ENCODE data around the gene ETV3. TPM values are rescaled to one million over a fixed set of nuclear protein-coding genes. Genes with fewer than 3 reads are reported as not detected.
A peak's percentile ranks its signal among the peaks of the same experiment; 100 is the strongest.

The ETV3 gene
- total RNA-seq, 1 experiment from 2014 or later: 36.3 TPM

DNA sequence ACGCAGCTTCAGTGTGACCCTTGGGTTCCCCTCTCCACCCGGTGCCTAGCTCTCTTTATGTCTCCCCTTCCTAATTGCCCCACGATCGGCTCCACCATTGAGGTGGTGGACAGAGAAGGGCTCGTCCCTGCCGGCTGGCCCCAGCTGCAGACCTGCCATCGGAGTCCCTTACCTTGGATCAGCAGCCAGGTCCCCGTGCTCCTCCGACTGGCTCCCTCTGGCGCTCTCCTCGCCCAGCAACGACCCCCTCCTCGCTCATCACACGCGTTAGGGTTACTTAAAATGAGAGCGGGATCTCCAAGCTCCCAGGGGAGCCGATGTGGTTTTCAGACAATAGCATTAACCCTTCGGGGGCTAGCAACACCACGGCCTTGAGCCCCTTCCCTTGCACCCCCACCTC lies 30.5 kb downstream of the ETV3 start:
- H3K27ac Mint-ChIP-seq: no peak overlapping the region

More for the DNA sequence above, 30.5 kb downstream of the ETV3 start:
- peaks cover under 1% of the 10 kb centered on the region; the same call in 1 of the 2 replicates for H3K4me1 ChIP-seq (ENCODE audit: insufficient read depth, low read length)
- H3K18ac ChIP-seq (ENCODE audit: insufficient read length, low read depth, low read length): no peak overlapping the region
- no peak overlapping the region for H4K8ac ChIP-seq (replicated peaks; ENCODE audit: insufficient read length, low read depth, low read length)
- H3K14ac ChIP-seq (ENCODE audit: insufficient read depth, low read length): no peak overlapping the region
- H3T11ph ChIP-seq (ENCODE audit: low read length): no peak overlapping the region
- no peak overlapping the region for H3K56ac ChIP-seq (ENCODE audit: insufficient read length, low read depth, low read length)
- no peak overlapping the region for H3K23ac ChIP-seq (ENCODE audit: insufficient read length, low read depth, low read length)
- no peak overlapping the region for H3K9ac ChIP-seq (ENCODE audit: extremely low read depth, insufficient read length, low read length)
- no peaks in the 10 kb centered on the region for H4K20me1 ChIP-seq (ENCODE audit: control insufficient read depth, insufficient read depth, insufficient read length)
- H2BK120ac ChIP-seq (ENCODE audit: low read depth, low read length, poor library complexity, severe bottlenecking): no peak overlapping the region
- no peak overlapping the region for H2BK5ac ChIP-seq (ENCODE audit: insufficient read length, low read length)
- peaks cover 39 to 64% of the 10 kb centered on the region in 2 experiments for H3K4me1 Mint-ChIP-seq
- no peak overlapping the region for H3K27ac ChIP-seq (ENCODE audit: insufficient read length, low read depth, low read length)
- no peak overlapping the region for H3K4me3 Mint-ChIP-seq
- H3K23me2 ChIP-seq (ENCODE audit: insufficient read length, low read depth, low read length, poor library complexity, severe bottlenecking): no peaks in the 10 kb centered on the region
- WGBS (ENCODE audit: extremely low coverage, insufficient read length, low lambda C conversion rate): no CpG with 5 or more reads among the region's 19 CpGs
- H3K27me3 Mint-ChIP-seq (ENCODE audit: low read depth): peaks cover 52% of the 10 kb centered on the region
- H2AFZ ChIP-seq (ENCODE audit: low read length): no peak overlapping the region
- no peaks in the 10 kb centered on the region for H3K79me1 ChIP-seq (ENCODE audit: insufficient read depth, low read depth, low read length, poor library complexity, severe bottlenecking)
- H3K4ac ChIP-seq (ENCODE audit: low read depth, low read length): no peak overlapping the region
- no peak overlapping the region for H2BK15ac ChIP-seq (ENCODE audit: low read depth, low read length)
- H3K4me2 ChIP-seq (ENCODE audit: insufficient read depth, insufficient read length, low read length): no peak overlapping the region
- no peaks in the 10 kb centered on the region; the same call in 1 of the 2 replicates for H3K27me3 ChIP-seq (ENCODE audit: insufficient read depth, low read length)
- H3K9me3 Mint-ChIP-seq: no peaks in the 10 kb centered on the region; a peak in 1 of 5 replicates
- H4K91ac ChIP-seq (ENCODE audit: insufficient read length, low read depth, low read length): no peak overlapping the region
- H2BK20ac ChIP-seq (ENCODE audit: low read depth, low read length, poor library complexity, severe bottlenecking): no peak overlapping the region
- TF ChIP-seq, protein P1, sequence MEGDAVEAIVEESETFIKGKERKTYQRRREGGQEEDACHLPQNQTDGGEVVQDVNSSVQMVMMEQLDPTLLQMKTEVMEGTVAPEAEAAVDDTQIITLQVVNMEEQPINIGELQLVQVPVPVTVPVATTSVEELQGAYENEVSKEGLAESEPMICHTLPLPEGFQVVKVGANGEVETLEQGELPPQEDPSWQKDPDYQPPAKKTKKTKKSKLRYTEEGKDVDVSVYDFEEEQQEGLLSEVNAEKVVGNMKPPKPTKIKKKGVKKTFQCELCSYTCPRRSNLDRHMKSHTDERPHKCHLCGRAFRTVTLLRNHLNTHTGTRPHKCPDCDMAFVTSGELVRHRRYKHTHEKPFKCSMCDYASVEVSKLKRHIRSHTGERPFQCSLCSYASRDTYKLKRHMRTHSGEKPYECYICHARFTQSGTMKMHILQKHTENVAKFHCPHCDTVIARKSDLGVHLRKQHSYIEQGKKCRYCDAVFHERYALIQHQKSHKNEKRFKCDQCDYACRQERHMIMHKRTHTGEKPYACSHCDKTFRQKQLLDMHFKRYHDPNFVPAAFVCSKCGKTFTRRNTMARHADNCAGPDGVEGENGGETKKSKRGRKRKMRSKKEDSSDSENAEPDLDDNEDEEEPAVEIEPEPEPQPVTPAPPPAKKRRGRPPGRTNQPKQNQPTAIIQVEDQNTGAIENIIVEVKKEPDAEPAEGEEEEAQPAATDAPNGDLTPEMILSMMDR (conservative IDR thresholded peaks at IDR 0.05): no peak
- H2BK12ac ChIP-seq (ENCODE audit: insufficient read length, low read depth, low read length): no peak overlapping the region
- H2AK5ac ChIP-seq (ENCODE audit: insufficient read length, low read length): no peak overlapping the region
- H4K5ac ChIP-seq (ENCODE audit: insufficient read length, low read depth, low read length): no peak overlapping the region
- no peaks in the 10 kb centered on the region for H3K79me2 ChIP-seq (ENCODE audit: insufficient read depth, low read length)
- no peaks in the 10 kb centered on the region for H3K9me3 ChIP-seq (ENCODE audit: control insufficient read depth, low read depth, low read length)
- peak; percentile 37 for DNase-seq
- no peaks in the 10 kb centered on the region for H3K36me3 Mint-ChIP-seq (ENCODE audit: insufficient read depth in 1 of 3, low read depth in 3 of 3)
